Measurements from ENCODE around the gene CATSPER3. TPM values are rescaled to one million over a fixed set of nuclear protein-coding genes. Genes with fewer than 3 reads are reported as not detected.

Gene CATSPER3
- total RNA-seq (under 0.01 and 0.17 TPM in 2 replicates), polyA plus RNA-seq (0.12 and 0.32 TPM in 2 replicates), polyA minus RNA-seq (ENCODE audit: low replicate concordance) (not detected in 2 replicates)
- polyA plus RNA-seq (2012), result 0.13 and 0.14 TPM in 2 replicates

GRCh38 chr5:134967607-134968006 lies at the start of gene CATSPER3:
Gene CATSPER3, plus strand, starts transcription at chr5:134967907. Its CDS starts 85 bp downstream, at chr5:134967992.
- Histone ChIP-seq H3K4me2 (ENCODE audit: extremely low read depth, insufficient read depth, low read length) (no peak within 1 kb of the TSS), H3K9ac (ENCODE audit: insufficient read depth, low read length) (no peak within 1 kb of the TSS), H3K4me1 (ENCODE audit: control insufficient read depth, extremely low read depth, insufficient read depth, low read length) (no peaks in the 10 kb centered on the region), H3K27ac (ENCODE audit: insufficient read depth, low read length) (no peak within 1 kb of the TSS), H3K79me2 (ENCODE audit: control insufficient read depth, insufficient read depth, low read length) (no peaks in the 10 kb centered on the region), H3K36me3 (ENCODE audit: control insufficient read depth, insufficient read depth, low read length) (no peaks in the 10 kb centered on the region), H3K9me3 (ENCODE audit: control insufficient read depth, insufficient read depth, low read depth, low read length) (no peaks in the 10 kb centered on the region), H2AFZ (ENCODE audit: low read length) (no peak within 1 kb of the TSS), H3K27me3 (ENCODE audit: control insufficient read depth, insufficient read depth, low read length) (no peaks in the 10 kb centered on the region), H4K20me1 (ENCODE audit: control insufficient read depth, extremely low read depth, insufficient read depth, low read length) (no peaks in the 10 kb centered on the region), H3K4me3 (replicated peaks in 1 of 4; ENCODE audit: control extremely low read depth in 1 of 4, insufficient read depth in 1 of 4, low read depth in 3 of 4, low read length in 4 of 4) (no peak within 1 kb of the TSS)
- DNase-seq (ENCODE audit: low read depth in 2 of 2), result no peak
- TF ChIP-seq, protein P1, sequence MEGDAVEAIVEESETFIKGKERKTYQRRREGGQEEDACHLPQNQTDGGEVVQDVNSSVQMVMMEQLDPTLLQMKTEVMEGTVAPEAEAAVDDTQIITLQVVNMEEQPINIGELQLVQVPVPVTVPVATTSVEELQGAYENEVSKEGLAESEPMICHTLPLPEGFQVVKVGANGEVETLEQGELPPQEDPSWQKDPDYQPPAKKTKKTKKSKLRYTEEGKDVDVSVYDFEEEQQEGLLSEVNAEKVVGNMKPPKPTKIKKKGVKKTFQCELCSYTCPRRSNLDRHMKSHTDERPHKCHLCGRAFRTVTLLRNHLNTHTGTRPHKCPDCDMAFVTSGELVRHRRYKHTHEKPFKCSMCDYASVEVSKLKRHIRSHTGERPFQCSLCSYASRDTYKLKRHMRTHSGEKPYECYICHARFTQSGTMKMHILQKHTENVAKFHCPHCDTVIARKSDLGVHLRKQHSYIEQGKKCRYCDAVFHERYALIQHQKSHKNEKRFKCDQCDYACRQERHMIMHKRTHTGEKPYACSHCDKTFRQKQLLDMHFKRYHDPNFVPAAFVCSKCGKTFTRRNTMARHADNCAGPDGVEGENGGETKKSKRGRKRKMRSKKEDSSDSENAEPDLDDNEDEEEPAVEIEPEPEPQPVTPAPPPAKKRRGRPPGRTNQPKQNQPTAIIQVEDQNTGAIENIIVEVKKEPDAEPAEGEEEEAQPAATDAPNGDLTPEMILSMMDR (conservative IDR thresholded peaks at IDR 0.05 in 1 of 2, IDR thresholded peaks at IDR 0.05 in 1 of 2; ENCODE audit: low read depth in 1 of 2, low read length in 2 of 2), result no peak
- TF ChIP-seq EZH2 (IDR thresholded peaks at IDR 0.05; ENCODE audit: low read length, missing control alignments), result no peak

DNA sequence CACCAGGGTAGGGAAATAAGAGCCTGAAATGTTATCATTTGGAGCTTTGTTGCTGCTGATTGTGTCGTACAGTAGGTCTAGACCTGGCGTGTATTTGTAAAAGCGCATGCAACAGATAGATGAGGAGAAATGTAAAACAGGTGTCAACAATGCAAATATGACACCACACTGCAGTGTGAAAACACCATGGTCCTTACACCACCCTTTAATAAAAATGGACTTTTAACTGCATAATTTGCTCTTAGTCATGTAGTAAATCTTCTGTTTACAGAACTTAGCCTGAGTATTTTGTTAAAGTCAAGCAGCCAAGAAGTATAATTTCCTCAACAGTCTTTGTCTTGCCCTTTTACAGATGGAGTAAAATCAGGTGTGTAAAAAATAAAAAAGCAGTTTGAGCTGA lies 48.8 kb upstream of the CATSPER3 start:
- H2AFZ ChIP-seq (ENCODE audit: low read length), result no peak overlapping the region
- H3K36me3 ChIP-seq (ENCODE audit: control insufficient read depth, insufficient read depth, low read length), result no peaks in the 10 kb centered on the region
- no peak for TF ChIP-seq EZH2 (IDR thresholded peaks at IDR 0.05; ENCODE audit: low read length, missing control alignments)
- TF ChIP-seq, protein P1 (conservative IDR thresholded peaks at IDR 0.05 in 1 of 2, IDR thresholded peaks at IDR 0.05 in 1 of 2; ENCODE audit: low read depth in 1 of 2, low read length in 2 of 2), result no peak
- no peaks in the 10 kb centered on the region for H3K27me3 ChIP-seq (ENCODE audit: control insufficient read depth, insufficient read depth, low read length)
- H3K4me3 ChIP-seq (replicated peaks in 1 of 4; ENCODE audit: control extremely low read depth in 1 of 4, insufficient read depth in 1 of 4, low read depth in 3 of 4, low read length in 4 of 4), result no peak overlapping the region
- no peak overlapping the region for H3K4me2 ChIP-seq (ENCODE audit: extremely low read depth, insufficient read depth, low read length)
- H3K9me3 ChIP-seq (ENCODE audit: control insufficient read depth, insufficient read depth, low read depth, low read length), result no peaks in the 10 kb centered on the region
- no peaks in the 10 kb centered on the region for H3K79me2 ChIP-seq (ENCODE audit: control insufficient read depth, insufficient read depth, low read length)
- no peaks in the 10 kb centered on the region for H3K4me1 ChIP-seq (ENCODE audit: control insufficient read depth, extremely low read depth, insufficient read depth, low read length)
- no peak overlapping the region for H3K27ac ChIP-seq (ENCODE audit: insufficient read depth, low read length)
- no peak overlapping the region for H3K9ac ChIP-seq (ENCODE audit: insufficient read depth, low read length)
- no peak for DNase-seq (ENCODE audit: low read depth in 2 of 2)
- no peaks in the 10 kb centered on the region for H4K20me1 ChIP-seq (ENCODE audit: control insufficient read depth, extremely low read depth, insufficient read depth, low read length)

- Histone ChIP-seq H3K79me2 (ENCODE audit: control insufficient read depth, insufficient read depth, low read length) (no peaks in the 10 kb centered on the region), H3K4me1 (ENCODE audit: control insufficient read depth, extremely low read depth, insufficient read depth, low read length) (no peaks in the 10 kb centered on the region), H3K9ac (ENCODE audit: insufficient read depth, low read length) (no peak overlapping the region), H3K4me2 (ENCODE audit: extremely low read depth, insufficient read depth, low read length) (no peak overlapping the region), H3K27ac (ENCODE audit: insufficient read depth, low read length) (no peak overlapping the region), H4K20me1 (ENCODE audit: control insufficient read depth, extremely low read depth, insufficient read depth, low read length) (no peaks in the 10 kb centered on the region), H3K27me3 (ENCODE audit: control insufficient read depth, insufficient read depth, low read length) (no peaks in the 10 kb centered on the region), H3K4me3 (replicated peaks in 1 of 4; ENCODE audit: control extremely low read depth in 1 of 4, insufficient read depth in 1 of 4, low read depth in 3 of 4, low read length in 4 of 4) (no peak overlapping the region), H3K36me3 (ENCODE audit: control insufficient read depth, insufficient read depth, low read length) (no peaks in the 10 kb centered on the region), H3K9me3 (ENCODE audit: control insufficient read depth, insufficient read depth, low read depth, low read length) (no peaks in the 10 kb centered on the region), H2AFZ (ENCODE audit: low read length) (no peak overlapping the region)
- TF ChIP-seq, protein P1 (conservative IDR thresholded peaks at IDR 0.05 in 1 of 2, IDR thresholded peaks at IDR 0.05 in 1 of 2; ENCODE audit: low read depth in 1 of 2, low read length in 2 of 2), result no peak
- no peak for TF ChIP-seq EZH2 (IDR thresholded peaks at IDR 0.05; ENCODE audit: low read length, missing control alignments)
- DNase-seq (ENCODE audit: low read depth in 2 of 2), result no peak
These were observed 46.7 kb upstream of the CATSPER3 start for GRCh38 chr5:134920848-134921575.

All from fibroblast of lung (primary cell).